Esophagus (tissue), 2 donors: Measurements from ENCODE around the gene RAB40C. TPM values are rescaled to one million over a fixed set of nuclear protein-coding genes. Genes with fewer than 3 reads are reported as not detected.
"Not testable (repeated sequence)": the region's sequence is repeated elsewhere in the genome, so short reads cannot be mapped to it uniquely, and the experiment has no call there.

Source experiments
- H3K27ac ChIP-seq, 2 donors: one replicate each; pipeline ENCODE4 v1.5.1; 2013; ENCODE audit warnings: low read depth in 2 of 2, mild to moderate bottlenecking in 2 of 2, inconsistent platforms in 1 of 2, low read length in 1 of 2, moderate library complexity in 1 of 2
- H3K27me3 ChIP-seq, 2 donors: one replicate each; pipeline ENCODE4 v1.6.1; 2013; ENCODE audit warnings: low read length in 2 of 2, control low read depth in 1 of 2, mild to moderate bottlenecking in 1 of 2; ENCODE audit not compliant: insufficient read depth in 2 of 2, control insufficient read depth in 1 of 2
- H3K36me3 ChIP-seq, 2 donors: one replicate each; pipeline ENCODE4 v1.6.1; 2013; ENCODE audit warnings: low read length in 1 of 2; ENCODE audit not compliant: control insufficient read depth in 2 of 2, insufficient read depth in 2 of 2
- H3K4me1 ChIP-seq, 2 donors: one replicate each; pipeline ENCODE4 v1.6.1; 2013; ENCODE audit warnings: low read length in 1 of 2; ENCODE audit not compliant: control insufficient read depth in 2 of 2, insufficient read depth in 2 of 2
- H3K4me3 ChIP-seq, 2 donors: one replicate each; pipeline ENCODE4 v1.5.1; 2013; ENCODE audit warnings: low read length in 2 of 2, mild to moderate bottlenecking in 2 of 2, low read depth in 1 of 2, moderate library complexity in 1 of 2
- H3K9me3 ChIP-seq, 2 donors: one replicate each; pipeline ENCODE4 v1.6.1; 2013; ENCODE audit warnings: mild to moderate bottlenecking in 2 of 2, low read depth in 1 of 2, low read length in 1 of 2, moderate library complexity in 1 of 2; ENCODE audit not compliant: control insufficient read depth in 2 of 2, insufficient read depth in 1 of 2
- WGBS, 2 donors: extraction: QIAGEN DNeasy Blood & Tissue Kit; methylation state at CpG; one replicate each; pipeline ENCODE4 v1.1.7; 2013; 5-methylcytosine and 5-hydroxymethylcytosine counted together
- polyA plus RNA-seq, 2 donors: library from polyadenylated mRNA; stranded (reverse); fragments of 200-250 nt; gene quantifications; one replicate each; pipeline ENCODE4 v1.2.3, GENCODE V29; 2013
- donor health status: healthy with polysubstance abuse.
- donor health status: Bipolar disorder and iron deficiency.

The RAB40C gene
- polyA plus RNA-seq, 2 donors: 18.1 to 42.4 TPM

DNA sequence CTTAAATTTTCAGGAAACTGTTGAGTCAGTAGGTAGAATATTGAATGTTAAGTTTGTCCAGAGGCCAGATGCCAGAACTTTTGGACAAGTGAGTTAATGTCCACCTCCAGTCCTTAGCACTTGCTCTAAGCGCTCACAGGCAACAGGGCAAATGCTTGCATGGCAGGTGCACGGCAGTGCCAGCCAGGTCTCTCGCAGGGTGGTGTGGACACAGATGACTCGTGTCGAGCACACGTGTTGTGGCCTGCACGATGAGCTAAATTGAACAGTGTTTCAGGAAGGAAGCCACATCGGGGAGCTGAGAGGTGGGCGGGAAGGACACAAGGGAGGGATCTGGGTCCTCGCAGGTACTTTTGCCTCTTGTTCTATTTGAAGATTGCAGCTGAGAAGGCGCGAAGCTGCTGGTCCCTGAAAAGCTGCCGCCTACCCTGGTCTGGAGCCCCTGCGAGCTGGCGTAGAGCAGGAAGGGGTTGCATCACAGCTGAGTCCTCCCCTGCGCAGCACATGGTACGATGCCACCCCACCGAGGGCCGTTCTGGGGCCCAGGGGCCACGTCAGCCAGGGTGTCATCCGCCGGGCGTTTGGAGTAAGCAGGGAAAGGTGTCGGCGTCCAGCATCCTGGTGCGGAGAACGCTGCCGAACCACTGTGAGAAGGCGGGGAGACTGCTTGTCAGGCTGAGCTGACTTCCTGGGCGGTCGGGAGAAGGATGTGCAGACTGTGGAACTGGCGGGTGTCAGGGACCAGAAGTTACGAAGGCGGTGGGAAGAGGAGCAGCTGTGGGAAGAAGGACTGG, 6.3 kb downstream of the RAB40C start:
- Histone ChIP-seq H3K4me1 (peaks cover 13 to 49% of the 10 kb centered on the region in 2 donors), H3K27ac (no peak overlapping the region), H3K9me3 (no peaks in the 10 kb centered on the region), H3K4me3 (no peak overlapping the region), H3K36me3 (peaks cover 0 to 22% of the 10 kb centered on the region in 2 donors), H3K27me3 (no peaks in the 10 kb centered on the region)
- 76% methylated on average over 34 of the region's 34 CpGs for WGBS, 2 donors

- Histone ChIP-seq H3K27me3 (no peaks in the 10 kb centered on the region), H3K27ac (no peak overlapping the region), H3K4me1 (peaks cover 13 to 46% of the 10 kb centered on the region in 2 donors), H3K4me3 (no peak overlapping the region), H3K9me3 (no peaks in the 10 kb centered on the region), H3K36me3 (peaks cover 0 to 22% of the 10 kb centered on the region in 2 donors)
- 80 to 91% methylated on average over 12 of the region's 12 CpGs for WGBS, 2 donors
These were observed 6.8 kb downstream of the RAB40C start for GRCh38 chr16:596736-597060.

- 94 to 97% methylated on average over 6 to 7 of the region's 7 CpGs for WGBS, 2 donors
- H3K27ac ChIP-seq, H3K9me3 ChIP-seq, H3K4me3 ChIP-seq, H3K27me3 ChIP-seq: not testable (repeated sequence)
- Histone ChIP-seq H3K4me1 (peaks cover 13 to 36% of the 10 kb centered on the region in 2 donors), H3K36me3 (peaks cover 0 to 22% of the 10 kb centered on the region in 2 donors)
These were observed 7.8 kb downstream of the RAB40C start for GRCh38 chr16:597655-598054.

DNA sequence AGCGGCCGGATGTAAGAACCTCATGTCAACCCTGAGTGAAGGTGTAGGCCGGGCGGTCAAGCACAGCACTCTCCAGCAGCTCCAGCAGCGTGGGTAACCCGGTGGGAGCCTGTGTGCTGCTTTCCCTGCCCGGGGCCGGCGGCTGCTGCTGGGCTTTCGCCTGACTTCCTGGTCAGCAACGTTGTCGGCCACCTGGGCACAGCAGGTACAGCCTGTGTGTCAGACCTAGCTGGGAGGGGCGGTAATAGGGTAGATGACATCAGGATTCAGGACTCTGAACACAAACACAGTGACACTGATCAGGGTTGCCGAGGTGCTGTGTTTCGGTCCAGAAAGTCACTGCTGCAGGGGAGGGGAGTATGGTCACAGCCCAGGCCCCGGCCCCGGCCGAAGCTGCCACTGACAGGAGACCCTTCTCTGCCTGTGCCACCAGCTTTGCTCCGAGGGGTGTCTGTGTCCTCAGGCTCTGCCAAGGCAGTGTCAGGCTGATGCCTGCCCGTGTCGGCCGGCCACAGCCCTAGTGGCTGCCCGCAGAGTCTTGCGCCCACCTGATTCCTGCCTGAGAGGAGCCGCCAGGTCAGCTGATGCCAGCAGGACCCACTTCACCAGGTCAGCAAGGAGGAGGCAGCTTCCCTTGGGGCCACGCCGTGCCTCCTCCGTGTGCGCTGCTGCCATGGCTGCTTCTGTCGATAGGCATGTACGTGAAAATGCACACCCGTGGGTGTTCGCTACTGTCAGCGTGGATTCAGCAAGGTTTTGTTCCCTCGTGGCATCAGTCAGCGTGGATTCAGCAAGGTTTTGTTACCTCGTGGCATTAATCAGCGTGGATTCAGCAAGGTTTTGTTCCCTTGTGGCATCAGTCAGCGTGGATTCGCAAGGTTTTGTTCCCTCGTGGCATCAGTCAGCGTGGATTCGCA, 9.2 kb downstream of the RAB40C start:
- Histone ChIP-seq H3K9me3 (no peaks in the 10 kb centered on the region), H3K27ac (peak overlapping the region in 1 of 2 donors; percentile 42), H3K4me3 (no peak overlapping the region), H3K36me3 (peaks cover 0 to 22% of the 10 kb centered on the region in 2 donors), H3K27me3 (no peaks in the 10 kb centered on the region), H3K4me1 (peaks cover 9 to 26% of the 10 kb centered on the region in 2 donors)
- WGBS, 2 donors: 94 to 96% methylated on average over 42 to 43 of the region's 43 CpGs

GRCh38 chr16:600781-601180, 10.9 kb downstream of the RAB40C start:
- WGBS, 2 donors: 54 to 57% methylated on average over 7 of the region's 7 CpGs
- H3K36me3 ChIP-seq: peaks cover 0 to 20% of the 10 kb centered on the region in 2 donors

GRCh38 chr16:603933-604332, 14.1 kb downstream of the RAB40C start:
- WGBS, 2 donors: 73 to 85% methylated on average over 5 of the region's 5 CpGs

More at GRCh38 chr16:600781-601180, 10.9 kb downstream of the RAB40C start:
- Histone ChIP-seq H3K27me3 (no peaks in the 10 kb centered on the region), H3K4me3 (no peak overlapping the region), H3K4me1 (peaks cover 4 to 14% of the 10 kb centered on the region in 2 donors), H3K27ac (no peak overlapping the region), H3K9me3 (peaks cover 0 to 5% of the 10 kb centered on the region in 2 donors)

GRCh38 chr16:606656-607307, 16.9 kb downstream of the RAB40C start:
- Histone ChIP-seq H3K4me1 (peaks cover 0 to 14% of the 10 kb centered on the region in 2 donors), H3K9me3 (peaks cover 0 to 5% of the 10 kb centered on the region in 2 donors), H3K27ac (no peak overlapping the region), H3K4me3 (no peak overlapping the region), H3K27me3 (no peaks in the 10 kb centered on the region), H3K36me3 (no peaks in the 10 kb centered on the region)
- WGBS, 2 donors: 91% methylated on average over 22 of the region's 22 CpGs

More at GRCh38 chr16:603933-604332, 14.1 kb downstream of the RAB40C start:
- Histone ChIP-seq H3K4me3 (no peak overlapping the region), H3K27me3 (no peaks in the 10 kb centered on the region), H3K4me1 (peaks cover 0 to 10% of the 10 kb centered on the region in 2 donors), H3K9me3 (peaks cover 0 to 5% of the 10 kb centered on the region in 2 donors), H3K36me3 (peaks cover 0 to 5% of the 10 kb centered on the region in 2 donors), H3K27ac (no peak overlapping the region)

GRCh38 chr16:608019-608418, 18.2 kb downstream of the RAB40C start:
- H3K4me1 ChIP-seq: peaks cover 0 to 14% of the 10 kb centered on the region in 2 donors
- no peak overlapping the region for H3K27ac ChIP-seq
- WGBS, 2 donors: 59 to 66% methylated on average over 10 of the region's 10 CpGs
- no peaks in the 10 kb centered on the region for H3K27me3 ChIP-seq
- peaks cover 0 to 5% of the 10 kb centered on the region in 2 donors for H3K9me3 ChIP-seq
- H3K4me3 ChIP-seq: no peak overlapping the region
- H3K36me3 ChIP-seq: no peaks in the 10 kb centered on the region

DNA sequence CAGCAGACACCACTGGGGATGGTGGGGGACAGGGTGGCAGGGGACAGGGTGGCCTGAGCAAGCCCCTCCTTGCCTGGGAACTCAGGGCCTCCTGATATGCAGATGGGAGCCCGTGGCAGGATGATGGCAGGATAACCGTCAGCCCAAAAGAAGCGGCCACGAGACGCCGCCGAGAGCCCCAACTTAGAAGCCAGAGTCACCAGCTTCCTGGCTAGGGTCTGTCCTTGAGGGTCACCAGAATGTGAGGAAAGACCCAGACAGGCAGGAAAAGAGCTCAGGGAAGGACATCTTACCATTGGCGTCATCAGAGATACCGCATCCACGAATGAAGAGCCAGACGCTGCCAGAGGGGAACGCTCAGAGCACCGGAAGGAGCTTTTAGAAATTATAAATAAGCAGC, 19.4 kb downstream of the RAB40C start:
- H3K4me3 ChIP-seq: no peak overlapping the region
- H3K4me1 ChIP-seq: peaks cover 2 to 14% of the 10 kb centered on the region in 2 donors
- H3K27me3 ChIP-seq: no peaks in the 10 kb centered on the region
- WGBS, 2 donors: 87 to 94% methylated on average over 13 of the region's 13 CpGs
- peaks cover 0 to 5% of the 10 kb centered on the region in 2 donors for H3K9me3 ChIP-seq
- no peak overlapping the region for H3K27ac ChIP-seq
- H3K36me3 ChIP-seq: peaks cover 0 to 3% of the 10 kb centered on the region in 2 donors
